Smooth muscle cell (in vitro differentiated cells): ENCODE measurements around the gene PLPP4. TPM values are rescaled to one million over a fixed set of nuclear protein-coding genes. Genes with fewer than 3 reads are reported as not detected.

Experiments
- DNase-seq: peaks from one replicate; lab custom pipeline; 2025; ENCODE audit not compliant: unreplicated experiment; lab: John Stamatoyannopoulos, UW
- H2AFZ ChIP-seq: fragments of 200-600 bp; sonication (generic); 2 replicates; pipeline ENCODE4 v1.6.0; 2016; ENCODE audit warnings: antibody characterized with exemption, low read depth, mild to moderate bottlenecking
- H3F3A ChIP-seq: fragments of 200-600 bp; sonication (generic); 2 replicates; pipeline ENCODE4 v1.6.0; 2017; ENCODE audit warnings: antibody characterized with exemption, low read depth
- H3K27ac ChIP-seq: fragments of 200-600 bp; sonication (generic); 2 replicates; pipeline ENCODE4 v1.5.1; 2016; ENCODE audit warnings: low read depth, mild to moderate bottlenecking
- H3K27me3 ChIP-seq: fragments of 200-600 bp; sonication (generic); 2 replicates; pipeline ENCODE4 v1.6.1; 2016; ENCODE audit warnings: low read depth, mild to moderate bottlenecking
- H3K36me3 ChIP-seq: fragments of 200-600 bp; sonication (generic); 2 replicates; pipeline ENCODE4 v1.5.1; 2016; ENCODE audit warnings: low read depth
- H3K4me1 ChIP-seq: fragments of 200-600 bp; sonication (generic); 2 replicates; pipeline ENCODE4 v1.5.1; 2016; ENCODE audit warnings: low read depth
- H3K4me2 ChIP-seq: fragments of 200-600 bp; sonication (generic); 2 replicates; pipeline ENCODE4 v1.6.0; 2016; ENCODE audit warnings: mild to moderate bottlenecking
- H3K4me3 ChIP-seq: fragments of 200-600 bp; sonication (generic); 2 replicates; pipeline ENCODE4 v1.5.1; 2016; ENCODE audit warnings: mild to moderate bottlenecking
- H3K79me2 ChIP-seq: fragments of 200-600 bp; sonication (generic); 2 replicates; pipeline ENCODE4 v1.6.0; 2016; ENCODE audit warnings: low read depth, mild to moderate bottlenecking
- H3K9ac ChIP-seq: fragments of 200-600 bp; sonication (generic); 2 replicates; pipeline ENCODE4 v1.6.0; 2016; ENCODE audit warnings: low read depth
- H3K9me3 ChIP-seq: fragments of 200-600 bp; sonication (generic); replicated peaks from 2 replicates; pipeline ENCODE4 v1.5.1; 2016; ENCODE audit warnings: low read depth
- H4K20me1 ChIP-seq: fragments of 200-600 bp; sonication (generic); 2 replicates; pipeline ENCODE4 v1.6.0; 2016; ENCODE audit warnings: low read depth
- WGBS: methylation state at CpG from one replicate; pipeline ENCODE4 v1.1.7; 2016; ENCODE audit warnings: low lambda C conversion rate; 5-methylcytosine and 5-hydroxymethylcytosine counted together
- polyA plus RNA-seq: library from polyadenylated mRNA; unstranded; fragments of >200 nt; fragmentation: Nextera tagmentation; extraction: Ambion mirVana; gene quantifications from 2 replicates; pipeline ENCODE4 v1.2.1, GENCODE V29; 2016
- total RNA-seq: library from RNA; depleted of rRNA; stranded (reverse); fragments of >200 nt; gene quantifications from 2 replicates; pipeline ENCODE4 v1.2.3, GENCODE V29; 2014
- TF ChIP-seq, protein P1 (sequence below): fragments of 200-600 bp; sonication (generic); IDR thresholded peaks from 2 replicates; pipeline ENCODE4 v1.5.1; 2017; ENCODE audit warnings: borderline replicate concordance, mild to moderate bottlenecking, antibody characterized with exemption; ENCODE audit not compliant: insufficient read depth, poor library complexity, severe bottlenecking

The PLPP4 gene
- total and polyA plus RNA-seq, 2 experiments from 2014 or later: 27.2 to 33.5 TPM

DNA sequence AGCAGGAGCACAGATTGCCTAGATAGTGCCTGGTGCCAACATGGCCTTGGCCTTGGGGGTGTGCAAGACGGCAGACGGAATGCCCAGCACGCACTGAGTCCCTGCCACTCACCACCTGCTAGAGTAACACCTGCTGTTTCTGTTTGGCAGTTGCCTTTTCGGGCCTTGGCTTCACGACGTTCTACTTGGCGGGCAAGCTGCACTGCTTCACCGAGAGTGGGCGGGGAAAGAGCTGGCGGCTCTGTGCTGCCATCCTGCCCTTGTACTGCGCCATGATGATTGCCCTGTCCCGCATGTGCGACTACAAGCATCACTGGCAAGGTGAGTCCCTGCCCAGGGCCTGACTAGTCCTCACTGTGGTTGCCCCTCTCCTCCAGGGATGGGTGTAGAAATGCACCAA lies 118.0 kb downstream of the PLPP4 start:
- Histone ChIP-seq H3K9ac (no peak overlapping the region), H3K9me3 (no peaks in the 10 kb centered on the region), H3K79me2 (no peaks in the 10 kb centered on the region), H4K20me1 (peaks cover 4% of the 10 kb centered on the region), H3K4me2 (no peak overlapping the region), H3F3A (no peaks in the 10 kb centered on the region), H3K36me3 (no peaks in the 10 kb centered on the region), H3K27me3 (no peaks in the 10 kb centered on the region), H2AFZ (no peak overlapping the region), H3K27ac (no peak overlapping the region), H3K4me3 (no peak overlapping the region), H3K4me1 (no peaks in the 10 kb centered on the region)
- TF ChIP-seq, protein P1, sequence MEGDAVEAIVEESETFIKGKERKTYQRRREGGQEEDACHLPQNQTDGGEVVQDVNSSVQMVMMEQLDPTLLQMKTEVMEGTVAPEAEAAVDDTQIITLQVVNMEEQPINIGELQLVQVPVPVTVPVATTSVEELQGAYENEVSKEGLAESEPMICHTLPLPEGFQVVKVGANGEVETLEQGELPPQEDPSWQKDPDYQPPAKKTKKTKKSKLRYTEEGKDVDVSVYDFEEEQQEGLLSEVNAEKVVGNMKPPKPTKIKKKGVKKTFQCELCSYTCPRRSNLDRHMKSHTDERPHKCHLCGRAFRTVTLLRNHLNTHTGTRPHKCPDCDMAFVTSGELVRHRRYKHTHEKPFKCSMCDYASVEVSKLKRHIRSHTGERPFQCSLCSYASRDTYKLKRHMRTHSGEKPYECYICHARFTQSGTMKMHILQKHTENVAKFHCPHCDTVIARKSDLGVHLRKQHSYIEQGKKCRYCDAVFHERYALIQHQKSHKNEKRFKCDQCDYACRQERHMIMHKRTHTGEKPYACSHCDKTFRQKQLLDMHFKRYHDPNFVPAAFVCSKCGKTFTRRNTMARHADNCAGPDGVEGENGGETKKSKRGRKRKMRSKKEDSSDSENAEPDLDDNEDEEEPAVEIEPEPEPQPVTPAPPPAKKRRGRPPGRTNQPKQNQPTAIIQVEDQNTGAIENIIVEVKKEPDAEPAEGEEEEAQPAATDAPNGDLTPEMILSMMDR: no peak
- no peak for DNase-seq
- 89% methylated on average over 13 of the region's 13 CpGs for WGBS

DNA sequence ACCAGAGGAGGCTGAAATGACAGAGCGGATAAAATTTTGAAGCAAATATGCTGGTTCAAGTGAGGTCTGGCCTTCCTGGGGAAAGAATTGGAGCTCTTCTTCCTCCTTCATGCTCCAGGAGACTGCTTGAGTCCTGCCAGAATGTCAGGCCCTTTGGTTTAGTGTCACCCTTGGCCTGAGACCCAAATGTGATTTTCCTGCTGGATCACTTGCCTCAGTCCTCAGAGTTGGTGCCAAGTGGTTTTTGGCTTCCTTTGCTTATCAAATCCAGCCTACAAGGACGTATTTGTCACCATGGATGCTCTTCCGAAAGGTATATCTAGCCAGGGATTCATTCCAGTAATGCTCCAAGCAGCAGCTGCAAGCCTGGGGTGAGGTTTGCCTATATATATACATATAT lies 118.4 kb downstream of the PLPP4 start:
- Histone ChIP-seq H3K27me3 (no peaks in the 10 kb centered on the region), H3K36me3 (no peaks in the 10 kb centered on the region), H3K4me1 (no peaks in the 10 kb centered on the region), H3K9ac (no peak overlapping the region), H3F3A (no peaks in the 10 kb centered on the region), H3K9me3 (no peaks in the 10 kb centered on the region), H3K27ac (no peak overlapping the region), H3K79me2 (no peaks in the 10 kb centered on the region), H3K4me2 (no peak overlapping the region), H3K4me3 (no peak overlapping the region), H4K20me1 (peaks cover 4% of the 10 kb centered on the region), H2AFZ (no peak overlapping the region)
- DNase-seq: no peak
- WGBS: 90% methylated on average over 3 of the region's 3 CpGs
- TF ChIP-seq, protein P1: no peak

DNA sequence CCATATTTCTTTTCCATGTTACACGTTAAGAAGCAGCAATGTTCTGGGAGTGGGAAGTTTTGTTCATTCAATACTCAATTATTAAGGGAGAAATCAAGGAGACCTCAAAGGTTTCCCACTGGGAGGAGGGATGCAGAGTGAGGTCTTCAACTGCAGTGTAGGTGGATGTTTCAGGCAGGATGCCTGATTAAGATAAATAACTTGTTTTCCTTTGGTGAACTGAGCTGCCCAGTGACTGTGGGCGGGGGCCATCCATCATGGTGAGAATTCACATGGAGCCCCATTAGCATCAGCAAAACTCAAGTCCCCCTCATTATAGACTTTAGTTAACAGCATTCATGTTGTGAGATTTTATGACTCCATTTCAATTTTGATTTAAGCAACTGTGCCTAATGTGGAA lies 121.1 kb downstream of the PLPP4 start:
- H3K79me2 ChIP-seq: no peaks in the 10 kb centered on the region
- no peak overlapping the region for H3K4me3 ChIP-seq
- no peak overlapping the region for H3K4me2 ChIP-seq
- 67% methylated on average over 2 of the region's 2 CpGs for WGBS
- TF ChIP-seq, protein P1: no peak
- H3K27ac ChIP-seq: no peak overlapping the region
- H2AFZ ChIP-seq: no peak overlapping the region
- no peak for DNase-seq
- no peaks in the 10 kb centered on the region for H3K9me3 ChIP-seq
- no peaks in the 10 kb centered on the region for H3F3A ChIP-seq
- no peaks in the 10 kb centered on the region for H4K20me1 ChIP-seq
- H3K27me3 ChIP-seq: no peaks in the 10 kb centered on the region
- H3K9ac ChIP-seq: no peak overlapping the region
- H3K4me1 ChIP-seq: no peaks in the 10 kb centered on the region
- H3K36me3 ChIP-seq: no peaks in the 10 kb centered on the region

DNA sequence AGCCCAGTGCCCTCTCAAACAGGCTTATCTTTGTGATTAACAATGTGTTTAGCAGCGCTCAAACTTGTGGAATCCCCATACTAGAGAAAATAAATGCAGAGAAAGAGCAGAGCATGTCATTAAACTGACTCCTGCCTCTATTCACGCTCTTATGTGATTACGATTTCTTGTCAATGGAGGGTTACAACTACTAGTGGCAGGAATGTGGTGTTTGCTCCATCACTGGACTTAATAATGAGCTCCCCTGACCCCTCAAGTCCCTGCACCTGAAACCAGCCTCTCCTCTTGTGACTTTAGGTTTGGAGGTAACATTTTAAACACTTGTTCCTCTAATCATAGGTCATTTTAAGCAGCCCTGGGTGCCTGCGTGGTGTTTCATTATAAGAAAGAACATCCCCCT lies 121.9 kb downstream of the PLPP4 start:
- Histone ChIP-seq H3F3A (no peaks in the 10 kb centered on the region), H4K20me1 (no peaks in the 10 kb centered on the region), H3K4me1 (no peaks in the 10 kb centered on the region), H3K4me2 (no peak overlapping the region), H3K9me3 (no peaks in the 10 kb centered on the region), H3K4me3 (no peak overlapping the region), H3K27me3 (no peaks in the 10 kb centered on the region), H3K9ac (no peak overlapping the region), H3K27ac (no peak overlapping the region), H3K36me3 (no peaks in the 10 kb centered on the region), H3K79me2 (no peaks in the 10 kb centered on the region), H2AFZ (no peak overlapping the region)
- TF ChIP-seq, protein P1: no peak
- 93% methylated on average over 4 of the region's 4 CpGs for WGBS
- DNase-seq: no peak
